Esophagus muscularis mucosa (tissue), 2 donors: ENCODE data around the gene LMBRD1.

ENCODE experiments used
- POLR2A ChIP-seq: fragments of 450-650 bp; IDR thresholded peaks from one replicate; pipeline ENCODE4 v1.6.1; 2017; ENCODE audit warnings: antibody characterized with exemption, moderate library complexity, mild to moderate bottlenecking, low read depth
- POLR2AphosphoS5 ChIP-seq, 2 donors: sonication (generic); formaldehyde crosslinking; IDR thresholded peaks; one replicate each; pipeline ENCODE4 v1.6.1; 2017; ENCODE audit warnings: antibody characterized with exemption in 2 of 2

- TF ChIP-seq POLR2A (no peak), POLR2AphosphoS5 (IDR thresholded peaks at IDR 0.05) (no peak)
These were observed 6.2 kb upstream of the LMBRD1 start for GRCh38 chr6:69802995-69803394.
